Measurements from ENCODE around the gene IFRD1.

Gene IFRD1, protein sequence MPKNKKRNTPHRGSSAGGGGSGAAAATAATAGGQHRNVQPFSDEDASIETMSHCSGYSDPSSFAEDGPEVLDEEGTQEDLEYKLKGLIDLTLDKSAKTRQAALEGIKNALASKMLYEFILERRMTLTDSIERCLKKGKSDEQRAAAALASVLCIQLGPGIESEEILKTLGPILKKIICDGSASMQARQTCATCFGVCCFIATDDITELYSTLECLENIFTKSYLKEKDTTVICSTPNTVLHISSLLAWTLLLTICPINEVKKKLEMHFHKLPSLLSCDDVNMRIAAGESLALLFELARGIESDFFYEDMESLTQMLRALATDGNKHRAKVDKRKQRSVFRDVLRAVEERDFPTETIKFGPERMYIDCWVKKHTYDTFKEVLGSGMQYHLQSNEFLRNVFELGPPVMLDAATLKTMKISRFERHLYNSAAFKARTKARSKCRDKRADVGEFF

GRCh38 chr7:112449902-112450806 lies at the start of gene IFRD1:
Gene IFRD1, plus strand, starts transcription at chr7:112450460. Its CDS starts 229 bp downstream, at chr7:112450689.
- peak; percentile 99 for DNase-seq

DNA sequence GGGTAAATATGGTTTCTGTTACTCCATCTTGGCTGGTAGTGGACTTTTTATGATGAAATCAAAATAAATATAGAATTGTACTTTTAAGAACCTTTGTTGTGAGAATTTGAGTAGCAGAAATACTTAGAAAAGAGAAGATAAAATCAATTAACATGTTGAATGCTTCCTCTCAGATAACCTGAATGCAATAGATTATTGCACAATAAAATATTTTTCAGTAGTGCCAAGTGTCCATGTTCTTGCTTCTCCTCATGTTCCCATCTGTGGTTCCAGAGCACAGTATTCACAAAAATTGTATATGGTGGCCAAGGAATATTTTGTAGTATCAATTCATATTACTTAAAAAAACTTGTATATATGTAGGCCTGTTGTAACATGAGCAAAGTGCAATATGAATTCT lies 45.9 kb upstream of the IFRD1 start:
- DNase-seq, result no peak

- DNase-seq, result no peak
Observed at GRCh38 chr7:112405286-112405685, 45.0 kb upstream of the IFRD1 start.

GRCh38 chr7:112407261-112407660 lies 43.0 kb upstream of the IFRD1 start:
- DNase-seq, result no peak

- DNase-seq, result no peak
Observed at GRCh38 chr7:112410092-112410491, 40.2 kb upstream of the IFRD1 start.

DNA sequence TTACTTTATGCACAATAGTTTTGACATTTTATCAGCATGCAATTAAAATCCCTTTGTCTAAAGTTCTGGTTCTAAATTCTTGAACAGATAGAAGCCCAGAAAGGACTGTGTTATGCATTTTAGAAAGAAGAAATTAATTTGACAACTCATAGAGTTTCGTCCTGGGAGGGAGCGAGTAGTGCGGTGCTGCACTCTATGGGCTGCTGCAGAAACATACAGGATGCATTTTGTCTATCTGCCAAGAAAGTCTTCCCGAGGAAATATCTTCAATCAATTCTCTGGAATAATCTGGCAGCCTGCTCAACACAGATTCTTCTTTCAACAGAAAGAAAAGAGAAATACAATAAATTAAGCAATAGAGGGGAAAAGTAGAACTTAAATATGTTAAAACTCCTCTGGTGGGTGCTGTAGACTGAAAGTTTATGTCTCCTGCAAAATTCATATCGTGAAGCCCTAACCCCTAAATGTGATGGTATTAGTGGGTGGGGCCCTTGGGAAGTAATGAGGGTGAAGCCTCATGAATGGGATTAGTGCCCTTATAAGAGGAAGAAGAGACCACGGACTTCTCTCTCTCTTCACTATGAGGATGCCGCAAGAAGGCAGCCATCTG lies 39.0 kb upstream of the IFRD1 start:
- DNase-seq, result no peak

GRCh38 chr7:112414855-112415490 lies 35.3 kb upstream of the IFRD1 start:
- DNase-seq, result no peak

DNA sequence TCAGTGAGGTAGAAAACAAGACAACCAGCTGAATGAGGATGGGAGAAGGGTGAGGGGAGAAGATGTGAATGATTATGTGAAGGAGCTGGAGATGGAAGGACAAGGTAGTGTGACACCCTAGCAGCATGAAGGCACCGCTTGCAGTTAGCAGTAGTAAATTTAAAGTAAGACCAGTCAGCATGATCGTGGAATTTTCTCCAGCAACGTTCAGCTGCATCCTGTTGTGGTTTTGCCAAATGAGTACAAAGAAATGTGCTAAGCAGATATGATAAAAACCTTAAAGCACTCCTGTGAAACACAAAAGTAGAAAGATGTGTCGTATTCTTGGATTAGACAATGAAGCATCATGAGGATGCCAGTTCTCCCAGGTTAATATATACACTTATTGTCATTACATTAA lies 34.1 kb upstream of the IFRD1 start:
- DNase-seq, result no peak

GRCh38 chr7:112419543-112420130 lies 30.6 kb upstream of the IFRD1 start:
- no peak for DNase-seq

GRCh38 chr7:112420236-112420861 lies 29.9 kb upstream of the IFRD1 start:
- no peak for DNase-seq

DNA sequence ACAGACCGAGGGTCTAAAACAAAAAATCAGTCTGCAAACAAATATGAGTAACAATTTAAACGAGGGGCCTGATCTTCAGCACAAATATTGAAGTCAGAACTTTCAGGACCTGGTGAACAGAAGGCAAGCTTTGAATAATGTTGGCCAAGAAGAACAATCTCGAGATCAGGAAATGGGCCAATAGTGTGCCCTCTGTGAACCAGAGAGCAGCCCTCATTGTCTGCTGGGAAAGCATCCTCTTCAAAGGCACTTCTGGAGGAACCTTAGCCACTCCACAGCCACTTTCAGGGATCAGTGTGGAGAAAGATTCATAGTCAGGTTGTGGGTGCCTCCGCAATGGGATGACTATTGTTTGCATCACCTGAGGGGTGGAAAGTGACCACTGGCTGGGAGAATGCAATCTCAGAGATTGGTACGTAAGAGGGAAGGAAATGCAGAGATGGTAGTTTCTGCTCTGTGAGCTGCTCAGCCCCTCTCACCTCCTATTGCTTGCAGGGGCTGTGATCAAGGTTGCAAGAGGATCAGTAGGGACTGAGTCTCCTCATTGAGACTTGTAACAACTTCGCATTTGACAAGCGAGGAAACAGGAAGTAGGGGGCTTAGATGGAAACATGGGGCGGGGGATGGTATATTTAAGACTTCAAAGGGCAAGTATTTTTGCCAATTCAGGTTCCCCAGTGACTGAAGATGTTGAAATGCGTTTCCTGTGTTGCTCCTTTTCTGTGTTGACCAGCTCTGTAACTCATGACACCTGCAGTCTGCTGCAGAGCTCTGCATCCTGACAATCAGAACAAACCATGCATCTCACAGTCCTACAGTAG lies 28.4 kb upstream of the IFRD1 start:
- DNase-seq, result no peak

GRCh38 chr7:112422842-112423496 lies 27.3 kb upstream of the IFRD1 start:
- peak; percentile 16 for DNase-seq

DNA sequence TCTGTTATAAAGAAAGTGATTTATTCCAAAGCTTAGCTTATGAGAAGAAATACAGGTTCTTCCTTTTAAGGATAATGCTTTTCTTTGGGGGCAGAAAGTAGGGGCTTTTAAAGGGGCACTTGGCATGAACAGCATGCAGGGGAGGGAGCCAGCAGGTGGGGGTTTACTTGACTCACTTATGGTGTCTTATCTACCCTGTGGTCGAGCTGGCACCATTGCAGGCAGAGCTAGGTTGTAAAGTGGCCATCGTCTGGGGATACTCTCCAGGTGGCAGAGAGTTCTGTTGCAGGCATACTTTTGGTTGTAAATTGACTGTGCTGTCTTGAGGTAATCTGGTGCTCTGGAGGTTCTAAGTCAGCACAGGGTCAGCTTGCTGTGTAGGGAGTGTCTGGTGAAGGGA lies 26.3 kb upstream of the IFRD1 start:
- no peak for DNase-seq

- DNase-seq, result no peak
Observed at GRCh38 chr7:112427984-112428383, 22.3 kb upstream of the IFRD1 start.

- no peak for DNase-seq
Observed at GRCh38 chr7:112428715-112429114, 21.5 kb upstream of the IFRD1 start.

DNA sequence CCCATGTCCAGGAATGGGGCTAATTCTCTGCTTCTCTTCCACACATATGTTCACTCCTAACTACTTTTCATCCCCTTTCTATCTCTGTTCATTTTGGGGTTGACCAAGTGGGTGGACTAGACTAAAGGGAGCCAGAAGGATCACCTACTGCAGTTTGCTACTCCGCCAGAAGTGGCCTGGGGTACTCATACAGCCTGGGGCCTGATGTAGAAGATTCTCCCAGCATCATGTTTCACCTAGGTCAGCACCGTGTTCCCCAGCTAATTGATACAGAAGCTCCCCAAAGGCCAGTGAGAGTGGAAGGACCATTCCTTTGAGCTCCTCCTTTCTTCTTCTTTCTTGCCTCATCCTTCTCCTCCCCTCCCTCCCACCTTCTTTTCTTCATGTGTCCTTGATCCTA lies 19.6 kb upstream of the IFRD1 start:
- no peak for DNase-seq

DNA sequence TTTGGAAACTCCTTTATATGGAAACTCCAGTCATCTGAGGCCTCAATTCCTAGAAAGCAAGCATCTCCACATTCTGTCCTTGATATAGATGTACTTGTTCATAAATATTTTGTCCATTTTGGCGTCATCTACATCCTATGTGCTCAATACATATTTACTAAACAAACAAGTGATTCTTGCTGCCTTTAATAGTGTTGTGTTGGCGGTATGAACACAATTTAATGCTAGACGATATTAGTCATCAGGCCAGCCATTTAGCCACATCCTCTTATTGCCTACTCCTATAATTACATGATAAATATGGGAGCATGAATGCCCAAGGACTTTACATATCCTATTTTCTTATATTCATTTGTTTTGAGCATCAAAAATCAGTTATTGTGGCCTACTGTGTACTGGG lies 18.5 kb upstream of the IFRD1 start:
- no peak for DNase-seq

DNA sequence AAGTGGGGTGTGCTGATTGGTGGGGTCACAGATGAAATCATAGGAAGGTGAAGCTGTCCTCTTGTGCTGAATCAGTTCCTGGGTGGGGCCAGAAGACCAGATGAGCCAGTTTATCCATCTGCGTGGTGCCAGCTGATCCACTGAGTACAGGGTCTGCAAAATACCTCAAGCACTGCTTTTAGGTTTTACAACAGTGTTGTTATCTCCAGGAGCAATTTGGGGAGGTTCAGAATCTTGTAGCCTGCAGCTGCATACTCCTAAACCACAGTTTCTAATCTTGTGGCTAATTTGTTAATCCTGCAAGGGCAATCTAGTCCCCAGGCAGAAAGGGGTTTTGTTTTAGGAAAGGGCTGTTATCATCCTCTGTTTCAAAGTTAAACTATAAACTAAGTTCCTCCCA lies 17.0 kb upstream of the IFRD1 start:
- DNase-seq, result no peak

DNA sequence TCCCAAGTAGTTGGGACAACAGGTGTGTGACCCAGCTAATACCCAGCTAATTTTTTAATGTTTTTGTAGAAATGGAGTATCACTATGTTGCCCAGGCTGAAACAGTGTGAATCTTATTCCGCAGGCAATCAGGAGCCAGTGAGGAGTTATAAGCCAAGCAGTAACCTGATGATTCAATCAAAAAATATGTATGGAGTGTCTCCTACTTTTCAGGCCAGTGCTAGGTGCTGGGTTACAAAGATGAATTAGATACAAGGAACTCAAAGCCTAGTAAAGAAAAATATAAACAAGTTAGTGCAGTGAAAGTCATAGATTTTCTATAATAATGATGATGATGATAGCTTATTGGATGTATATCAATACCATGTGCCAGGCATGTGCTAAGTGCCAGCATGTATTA lies 13.2 kb upstream of the IFRD1 start:
- DNase-seq, result no peak

DNA sequence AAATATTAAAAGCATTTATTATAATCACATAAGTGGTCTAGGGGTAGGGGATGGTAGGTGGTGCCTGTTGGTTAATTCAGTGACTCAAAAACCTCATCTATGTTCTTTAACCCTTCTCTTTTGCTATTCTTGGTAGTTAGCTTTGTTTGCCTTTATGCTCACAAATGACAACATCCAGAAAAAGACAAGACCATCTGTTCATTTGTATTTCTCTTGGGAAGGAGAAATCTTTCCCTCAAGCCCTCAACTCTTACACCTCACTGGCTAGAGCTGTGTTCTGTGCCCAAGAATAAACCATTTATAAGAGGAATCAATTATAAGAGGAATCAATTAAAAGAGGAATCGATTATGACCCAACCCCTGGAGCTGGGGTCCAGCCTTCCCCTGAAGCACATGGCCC lies 10.8 kb upstream of the IFRD1 start:
- no peak for DNase-seq

DNA sequence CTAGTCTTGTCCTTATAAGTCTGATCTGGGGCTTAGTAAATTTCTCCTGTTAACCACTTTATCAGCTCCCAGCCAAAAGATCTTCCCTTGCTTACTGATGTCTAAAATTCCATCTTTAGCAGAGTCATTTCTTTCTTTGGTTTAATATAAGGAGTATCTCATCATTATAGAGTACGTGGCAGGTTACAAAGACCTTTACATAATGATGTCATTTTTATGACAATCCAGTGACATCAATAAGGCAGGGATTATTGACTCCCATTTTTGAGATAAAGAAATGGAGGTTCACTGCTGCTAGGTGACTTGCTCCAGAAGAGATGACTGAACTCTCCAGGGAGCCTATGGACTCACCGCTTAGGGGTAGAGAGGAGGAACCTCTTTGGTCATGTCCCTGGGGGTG lies 8.1 kb upstream of the IFRD1 start:
- DNase-seq, result no peak

Measured in stimulated activated CD4-positive, alpha-beta T cell treated with anti-CD3 and anti-CD28 coated beads, Interleukin-4, amount 100 ng/mL, for 1 hour (primary cell).